Upper lobe of left lung (tissue), 6 donors: ENCODE data around the gene FOXN1. TPM values are rescaled to one million over a fixed set of nuclear protein-coding genes. Genes with fewer than 3 reads are reported as not detected.

ENCODE experiments used
- ATAC-seq, 2 donors: fragments of 200-7000 bp; cut with Tn5 transposase; one replicate each; pipeline ENCODE4 v1.9.1; 2022; ENCODE audit warnings: mild to moderate bottlenecking in 2 of 2, moderate library complexity in 2 of 2; ENCODE audit not compliant: low FRiP score in 2 of 2
- DNase-seq, 2 donors: peaks; one replicate each; pipeline ENCODE4 v3.0.0-alpha.2; 2019 to 2020
- H3K27ac ChIP-seq, 4 donors: fragments of 200-600 bp; sonication (generic); one replicate each; pipeline ENCODE4 v1.5.1; 2016 to 2019
- H3K27me3 ChIP-seq, 4 donors: fragments of 200-600 bp; sonication (generic); one replicate each; pipeline ENCODE4 v1.5.1; 2017 to 2019
- H3K36me3 ChIP-seq, 4 donors: fragments of 200-600 bp; sonication (generic); one replicate each; pipeline ENCODE4 v1.5.1; 2016 to 2019
- H3K4me1 ChIP-seq, 4 donors: fragments of 200-600 bp; sonication (generic); one replicate each; pipeline ENCODE4 v1.5.1; 2018 to 2019
- H3K4me3 ChIP-seq, 4 donors: fragments of 200-600 bp; sonication (generic); one replicate each; pipeline ENCODE4 v1.5.1; 2017 to 2019; ENCODE audit warnings: mild to moderate bottlenecking in 2 of 4, moderate library complexity in 1 of 4
- H3K9me3 ChIP-seq, 4 donors: fragments of 200-600 bp; sonication (generic); one replicate each; pipeline ENCODE4 v1.5.1; 2018 to 2019
- CTCF ChIP-seq, 6 experiments: fragments of 450-650 bp in 4 of 6; fragments of 200-600 bp in 2 of 6; sonication (generic) in 2 of 6; IDR thresholded peaks; one replicate each; pipeline ENCODE4 v1.5.1; 2016 to 2019; ENCODE audit warnings: antibody characterized with exemption in 6 of 6
- EP300 ChIP-seq, 4 donors: sonication (generic); formaldehyde crosslinking; IDR thresholded peaks; one replicate each; pipeline ENCODE4 v1.5.1; 2017; ENCODE audit warnings: antibody characterized with exemption in 4 of 4, control low read depth in 2 of 4
- POLR2A ChIP-seq, 4 donors: fragments of 450-650 bp; IDR thresholded peaks; one replicate each; pipeline ENCODE4 v1.5.1; 2016 to 2017; ENCODE audit warnings: antibody characterized with exemption in 4 of 4, mild to moderate bottlenecking in 2 of 4
- POLR2AphosphoS5 ChIP-seq, 2 donors: sonication (generic); formaldehyde crosslinking; IDR thresholded peaks; one replicate each; pipeline ENCODE4 v1.5.1; 2017; ENCODE audit warnings: antibody characterized with exemption in 2 of 2
- WGBS, 2 donors: methylation state at CpG; one replicate each; pipeline ENCODE4 v1.1.5; 2017 to 2018; 5-methylcytosine and 5-hydroxymethylcytosine counted together
- total RNA-seq, 6 donors: library from RNA; depleted of rRNA in 4 of 6; stranded (reverse); fragments of >200 nt in 4 of 6; gene quantifications; one replicate each; pipeline versions ENCODE4 v1.1.0 to v1.2.1, GENCODE V29; 2016 to 2021
- donor health status: DM: no; HTN: no; CAD: no; lungs with moderate emphysema.
- donor health status: DM: no; HTN: yes; CAD: no; lungs with severe emphysema.

Gene FOXN1
- total RNA-seq, 6 donors from 2014 or later = 0.07 to 0.54 TPM; not detected in 4

DNA sequence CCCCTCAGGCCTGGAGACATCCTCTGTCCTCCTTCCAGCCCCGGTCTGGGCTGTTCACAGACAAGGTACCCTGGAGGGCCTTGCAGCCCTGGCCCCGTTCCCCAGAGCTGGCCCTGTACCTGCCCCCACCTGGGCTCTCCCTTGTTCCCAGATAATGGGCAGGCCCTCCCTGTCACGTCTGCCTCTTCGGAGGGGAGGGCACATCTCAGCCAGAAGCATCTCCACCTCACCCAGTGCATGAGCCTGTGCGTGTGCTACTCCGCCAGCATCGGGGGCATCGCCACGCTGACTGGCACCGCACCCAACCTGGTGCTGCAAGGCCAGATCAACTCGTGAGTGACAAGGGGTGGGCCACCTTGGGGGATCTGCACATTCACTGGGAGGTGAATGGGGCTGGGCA, 14.9 kb upstream of the FOXN1 start:
- TF ChIP-seq CTCF (IDR thresholded peaks at IDR 0.05) (no peak), POLR2A (IDR thresholded peaks at IDR 0.05) (no peak), POLR2AphosphoS5 (IDR thresholded peaks at IDR 0.05) (no peak), EP300 (IDR thresholded peaks at IDR 0.05) (no peak)
- Histone ChIP-seq H3K9me3 (no peaks in the 10 kb centered on the region), H3K36me3 (no peaks in the 10 kb centered on the region), H3K4me3 (no peak overlapping the region), H3K27me3 (no peaks in the 10 kb centered on the region), H3K27ac (no peak overlapping the region), H3K4me1 (peaks cover 0 to 6% (median 0%) of the 10 kb centered on the region in 4 donors)
- WGBS, 2 donors = 89% methylated on average over 11 of the region's 11 CpGs; no CpG with 5 or more reads in 1 of the 2 donors
- DNase-seq (peak in 1 of 2 donors; percentile 75), ATAC-seq (no peak)

GRCh38 chr17:28491860-28492259, 14.3 kb upstream of the FOXN1 start:
- Histone ChIP-seq H3K36me3 (no peaks in the 10 kb centered on the region), H3K27me3 (no peaks in the 10 kb centered on the region), H3K4me3 (no peak overlapping the region), H3K27ac (no peak overlapping the region), H3K4me1 (peaks cover 0 to 6% (median 0%) of the 10 kb centered on the region in 4 donors), H3K9me3 (no peaks in the 10 kb centered on the region)
- WGBS, 2 donors = 94 to 100% methylated on average over 3 of the region's 3 CpGs
- TF ChIP-seq EP300 (IDR thresholded peaks at IDR 0.05) (no peak), POLR2A (IDR thresholded peaks at IDR 0.05) (no peak), CTCF (IDR thresholded peaks at IDR 0.05) (no peak), POLR2AphosphoS5 (IDR thresholded peaks at IDR 0.05) (no peak)
- DNase-seq (no peak), ATAC-seq (no peak)

- H3K27ac ChIP-seq = no peak overlapping the region
- WGBS, 2 donors = 44 to 46% methylated on average over 4 of the region's 4 CpGs
- no peak for ATAC-seq
These were observed 13.5 kb upstream of the FOXN1 start for GRCh38 chr17:28492352-28493310.

DNA sequence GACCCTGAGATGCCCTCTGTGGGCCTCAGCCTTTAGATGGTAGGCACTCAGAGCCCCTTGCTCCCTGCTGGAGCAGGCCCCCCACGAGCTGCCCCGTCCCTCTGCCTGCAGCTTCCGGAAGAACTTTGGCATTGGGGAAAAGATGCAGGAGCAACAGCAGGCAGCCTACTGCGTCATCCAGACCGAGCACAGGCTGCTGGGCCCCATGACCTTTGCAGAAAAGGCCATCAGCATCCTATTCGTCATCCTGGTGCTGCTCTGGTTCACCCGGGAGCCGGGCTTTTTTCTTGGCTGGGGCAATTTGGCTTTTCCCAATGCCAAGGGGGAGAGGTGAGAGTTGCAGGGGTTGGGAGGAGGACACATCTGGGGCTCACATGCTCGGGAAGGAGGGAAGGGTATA, 12.7 kb upstream of the FOXN1 start:
- no peak for DNase-seq

More at GRCh38 chr17:28492352-28493310, 13.5 kb upstream of the FOXN1 start:
- no peak for DNase-seq
- TF ChIP-seq POLR2A (IDR thresholded peaks at IDR 0.05) = no peak
- no peak for TF ChIP-seq POLR2AphosphoS5 (IDR thresholded peaks at IDR 0.05)
- TF ChIP-seq CTCF (IDR thresholded peaks at IDR 0.05) = no peak
- TF ChIP-seq EP300 (IDR thresholded peaks at IDR 0.05) = no peak
- no peaks in the 10 kb centered on the region for H3K27me3 ChIP-seq
- H3K4me3 ChIP-seq = no peak overlapping the region
- H3K36me3 ChIP-seq = no peaks in the 10 kb centered on the region
- no peaks in the 10 kb centered on the region for H3K9me3 ChIP-seq
- H3K4me1 ChIP-seq = peaks cover 0 to 8% (median 4%) of the 10 kb centered on the region in 4 donors

More for the DNA sequence above, 12.7 kb upstream of the FOXN1 start:
- Histone ChIP-seq H3K4me3 (no peak overlapping the region), H3K36me3 (no peaks in the 10 kb centered on the region), H3K4me1 (peaks cover 0 to 9% (median 8%) of the 10 kb centered on the region in 4 donors), H3K27ac (no peak overlapping the region), H3K27me3 (no peaks in the 10 kb centered on the region), H3K9me3 (no peaks in the 10 kb centered on the region)
- TF ChIP-seq CTCF (IDR thresholded peaks at IDR 0.05) (no peak), POLR2A (IDR thresholded peaks at IDR 0.05) (no peak), EP300 (IDR thresholded peaks at IDR 0.05) (no peak), POLR2AphosphoS5 (IDR thresholded peaks at IDR 0.05) (no peak)
- no peak for ATAC-seq
- 47 to 63% methylated on average over 4 to 9 of the region's 9 CpGs for WGBS, 2 donors
